OCI-LY7 (cell line): ENCODE results near the gene TEX14.

Experiments
- CTCF ChIP-seq: fragments of 200-600 bp; sonication (generic); conservative IDR thresholded peaks from 2 replicates; pipeline ENCODE4 v1.5.1; 2014; ENCODE audit warnings: mild to moderate bottlenecking, antibody characterized with exemption, low read length, moderate library complexity, mixed read lengths
- EZH2phosphoT487 ChIP-seq: fragments of 200-600 bp; sonication (generic); IDR thresholded peaks from 2 replicates; pipeline ENCODE4 v1.6.1; 2018; ENCODE audit warnings: low read depth, borderline replicate concordance, mild to moderate bottlenecking, mixed run types, antibody characterized with exemption, low read length, moderate library complexity, mixed read lengths

DNA sequence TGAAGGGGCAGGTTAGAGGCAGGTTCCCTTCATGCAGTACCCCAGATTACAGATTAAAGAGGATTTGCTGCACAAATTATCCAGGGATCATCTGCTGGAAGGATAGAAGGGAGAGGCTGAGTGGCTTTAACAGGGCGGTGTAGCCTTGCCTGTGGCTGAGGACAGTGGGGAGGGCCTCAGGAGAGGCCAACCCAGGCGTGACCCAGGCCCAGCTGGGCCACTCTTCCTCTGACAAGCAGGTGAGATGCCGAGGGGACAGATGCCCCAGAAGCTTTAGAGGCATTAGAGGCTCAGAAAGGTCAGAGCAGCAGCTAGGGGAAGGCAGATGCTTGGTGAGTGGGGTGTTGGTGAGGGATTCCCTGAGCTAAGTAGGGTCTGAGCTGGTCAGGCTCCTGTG is 159.3 kb downstream of the TEX14 start:
- TF ChIP-seq CTCF (no peak), EZH2phosphoT487 (no peak)
